K562 (cell line): ENCODE data around the gene CD101. TPM values are rescaled to one million over a fixed set of nuclear protein-coding genes. Genes with fewer than 3 reads are reported as not detected.
A peak's percentile ranks its signal among the peaks of the same experiment; 100 is the strongest.

Experiments
- ATAC-seq: fragments of 200-7000 bp; cut with Tn5 transposase; 3 replicates; pipeline ENCODE4 v1.9.1; 2020; ENCODE audit warnings: moderate library complexity
- BruUV-seq: library from RNA; stranded (reverse); fragments of 400-500 nt; replicated peaks from 2 replicates; lab custom pipeline; 2021; lab: Mats Ljungman, UMichigan
- CTCF ChIA-PET: fragments of 300-600 bp; formaldehyde crosslinking; extraction: SDS; loops from one replicate; lab custom pipeline; 2021; ENCODE audit warnings: low intra/inter-chr PET ratio; lab: Yijun Ruan, JAX
- POLR2A ChIA-PET: fragments of 300-600, 350-650 bp; sonication (Branson Sonifier 250); formaldehyde crosslinking; extraction: SDS; loops from one replicate; lab custom pipeline; 2021; ENCODE audit warnings: antibody characterized with exemption, inconsistent platforms; lab: Yijun Ruan, JAX
- DNase-seq, 4 experiments: peaks; one replicate each; pipeline versions ENCODE4 v3.0.0 to v3.0.0-alpha.2; 2011 to 2018; ENCODE audit warnings: low spot score in 3 of 4, mixed read lengths in 3 of 4; ENCODE audit errors: extremely low read depth in 1 of 4
- FAIRE-seq: peaks from 2 replicates; lab custom pipeline; 2011; peaks lifted over from hg19 to GRCh38; lab: Jason Lieb, UNC
- H2AFZ ChIP-seq: 2 replicates; pipeline ENCODE4 v1.6.0; 2011; ENCODE audit warnings: low read depth, low read length, control low read depth, inconsistent platforms
- H3K27ac ChIP-seq: fragments of 200-600 bp; 3 replicates; pipeline ENCODE4 v1.8.0; 2011; ENCODE audit warnings: low read depth, mild to moderate bottlenecking, control low read depth, inconsistent platforms, low read length, moderate library complexity, mixed read lengths; ENCODE audit errors: extremely low read depth
- H3K27me3 ChIP-seq, 2 experiments: fragments of 300-600 bp in 1 of 2; 2 replicates in 1 of 2; 3 replicates in 1 of 2; pipeline versions ENCODE4 v1.6.0 to v1.8.0; 2011; ENCODE audit warnings: inconsistent platforms in 2 of 2, low read length in 2 of 2, mild to moderate bottlenecking in 1 of 2, mixed read lengths in 1 of 2, moderate library complexity in 1 of 2; ENCODE audit not compliant: control insufficient read depth in 2 of 2, insufficient read depth in 2 of 2
- H3K36me3 ChIP-seq: fragments of 300-600 bp; 3 replicates; pipeline ENCODE4 v1.8.0; 2011; ENCODE audit warnings: mild to moderate bottlenecking, low read length, inconsistent platforms; ENCODE audit not compliant: control insufficient read depth, insufficient read depth
- H3K4me1 ChIP-seq, 2 experiments: fragments of 200-600 bp in 1 of 2; replicated peaks in 1 of 2; 2 replicates in 1 of 2; 3 replicates in 1 of 2; pipeline versions ENCODE4 v1.5.1 to v1.8.0; 2011; ENCODE audit warnings: inconsistent platforms in 2 of 2, low read length in 2 of 2, mild to moderate bottlenecking in 1 of 2, mixed read lengths in 1 of 2, moderate library complexity in 1 of 2; ENCODE audit not compliant: control insufficient read depth in 2 of 2, insufficient read depth in 2 of 2
- H3K4me2 ChIP-seq: 2 replicates; pipeline ENCODE4 v1.6.1; 2011; ENCODE audit warnings: low read length, control low read depth, inconsistent platforms, mixed read lengths; ENCODE audit not compliant: insufficient read depth
- H3K4me3 ChIP-seq: fragments of 200-600 bp; sonication (generic), shearing (Covaris generic); 2 replicates; pipeline ENCODE4 v1.5.1; 2016; ENCODE audit warnings: control low read depth, inconsistent platforms
- H3K79me2 ChIP-seq: fragments of 200-600 bp; 3 replicates; pipeline ENCODE4 v1.8.0; 2011; ENCODE audit warnings: low read length, inconsistent platforms; ENCODE audit not compliant: control insufficient read depth, insufficient read depth
- H3K9ac ChIP-seq, 2 experiments: 2 replicates each; pipeline versions ENCODE4 v1.6.0 to v1.6.1; 2011; ENCODE audit warnings: low read depth in 2 of 2, low read length in 2 of 2, control low read depth in 1 of 2, inconsistent platforms in 1 of 2, mild to moderate bottlenecking in 1 of 2, mixed read lengths in 1 of 2; ENCODE audit not compliant: insufficient read depth in 1 of 2
- H3K9me1 ChIP-seq: one replicate; pipeline ENCODE4 v1.6.0; 2011; ENCODE audit warnings: inconsistent platforms, mild to moderate bottlenecking, low read length, moderate library complexity; ENCODE audit not compliant: control insufficient read depth, insufficient read depth
- H3K9me3 ChIP-seq: replicated peaks from 2 replicates; pipeline ENCODE4 v1.5.1; 2011; ENCODE audit warnings: low read depth, low read length, inconsistent platforms; ENCODE audit not compliant: control insufficient read depth, insufficient read depth
- H4K20me1 ChIP-seq: replicated peaks from 2 replicates; pipeline ENCODE4 v1.6.1; 2011; ENCODE audit warnings: low read length, inconsistent platforms, mixed read lengths; ENCODE audit not compliant: control insufficient read depth, insufficient read depth
- IRF9 ChIP-seq: fragments of 450-650 bp; IDR thresholded peaks from 2 replicates; pipeline ENCODE4 v1.6.1; 2016; ENCODE audit warnings: missing biosample characterization, missing genetic modification characterization
- JUND ChIP-seq, 2 experiments: IDR thresholded peaks; 2 replicates in 1 of 2; 3 replicates in 1 of 2; pipeline ENCODE4 v1.6.1; 2011; ENCODE audit warnings: borderline replicate concordance in 2 of 2, low read depth in 2 of 2, low read length in 2 of 2, improper control_type of control experiment in 1 of 2, missing biosample characterization in 1 of 2, missing genetic modification characterization in 1 of 2, missing genetic modification reagents in 1 of 2
- MGA ChIP-seq: fragments of 450-650 bp; IDR thresholded peaks from 2 replicates; pipeline ENCODE4 v1.6.1; 2016; ENCODE audit warnings: mild to moderate bottlenecking, moderate library complexity
- NRF1 ChIP-seq, 2 experiments: fragments of 450-650 bp; IDR thresholded peaks in 1 of 2; conservative IDR thresholded peaks in 1 of 2; 2 replicates each; pipeline ENCODE4 v1.6.1; 2014; ENCODE audit warnings: mild to moderate bottlenecking in 2 of 2
- RBM22 ChIP-seq: fragments of 200-400 bp; formaldehyde crosslinking; IDR thresholded peaks from 2 replicates; pipeline ENCODE4 v1.6.1; 2018; ENCODE audit warnings: low read length, low read depth; ENCODE audit not compliant: poor library complexity, severe bottlenecking
- SOX6 ChIP-seq: fragments of 450-650 bp; IDR thresholded peaks from 2 replicates; pipeline ENCODE4 v1.6.1; 2014; ENCODE audit warnings: mild to moderate bottlenecking
- TFAP4 ChIP-seq: sonication (generic); formaldehyde crosslinking; IDR thresholded peaks from 2 replicates; pipeline ENCODE4 v1.8.0; 2022; ENCODE audit warnings: missing genetic modification reagents, mild to moderate bottlenecking, moderate library complexity, borderline replicate concordance
- WGBS: fragments of 100-300 bp; shearing (Covaris generic); methylation state at CpG from one replicate; pipeline ENCODE4 v1.1.6; 2016; ENCODE audit warnings: low coverage, mixed read lengths; ENCODE audit not compliant: insufficient coverage; ENCODE audit errors: missing lambda C conversion rate; 5-methylcytosine and 5-hydroxymethylcytosine counted together
- in situ Hi-C: fragments of 300-500 bp; cut with MboI; formaldehyde crosslinking; loops from 4 replicates; pipeline ENCODE4 v1.15.0; 2018; ENCODE audit warnings: inconsistent platforms, mixed read lengths
- intact Hi-C: fragments of 100-400 bp; cut with micrococcal nuclease; formaldehyde crosslinking; loops from 2 replicates; pipeline ENCODE4 v1.14.2; 2022
- polyA plus RNA-seq, 8 experiments: library from polyadenylated mRNA; depleted of rRNA in 4 of 8; stranded (reverse) in 5 of 8; unstranded in 3 of 8; fragments of >200 nt; fragmentation: Nextera tagmentation in 2 of 8; fragmentation: Illumina TruSeq in 1 of 8; extraction: Ambion mirVana in 2 of 8; extraction: Trizol in 1 of 8; gene quantifications; 2 replicates each; pipeline versions ENCODE4 v1.2.1 to v1.2.3, GENCODE V29; 2011 to 2014; ENCODE audit warnings: inconsistent platforms in 1 of 8, missing spikeins in 1 of 8
- total RNA-seq, 7 experiments: library from RNA; depleted of rRNA in 6 of 7; stranded (reverse); fragments of >200 nt in 6 of 7; fragmentation: Illumina TruSeq in 2 of 7; extraction: Trizol in 2 of 7; gene quantifications; 2 replicates each; pipeline versions ENCODE4 v1.2.1 to v1.2.3, GENCODE V29; 2011 to 2021; ENCODE audit warnings: low replicate concordance in 1 of 7

Gene CD101
- total and polyA plus RNA-seq, 9 of the 15 experiments (the other 6 are each of a cell fraction or from before 2014, with no cell fraction given), result 0.04 to 1.1 (median 0.20) TPM

GRCh38 chr1:117036018-117036461 is 34.5 kb downstream of the CD101 start:
- no peak overlapping the region for H3K27ac ChIP-seq
- H3K4me1 ChIP-seq, result no peaks in the 10 kb centered on the region; a peak in 2 of 5 replicates
- ChIA-PET POLR2A (interaction anchor here (0.6 kb wide), 1 partner anchor 31 kb away, joined by 3 read pairs; no protein-coding TSS in a partner anchor), CTCF (interaction anchor here (0.7 kb wide), 2 partner anchors 22 to 24 kb away, joined by 3 read pairs; no protein-coding TSS in a partner anchor)
- no peaks in the 10 kb centered on the region for H3K27me3 ChIP-seq
- ATAC-seq (peak; percentile 87), FAIRE-seq (no peak), DNase-seq (peak in 3 of 4 experiments; percentile 37 to 44 (median 38))
- no peak overlapping the region for H3K4me3 ChIP-seq
- BruUV-seq, result no TSS peak
- intact Hi-C loops, result no loop called here
- H2AFZ ChIP-seq, result peak overlapping the region; percentile 72; the same call in 1 of the 2 replicates
- no peaks in the 10 kb centered on the region for H3K36me3 ChIP-seq
- no peaks in the 10 kb centered on the region for H3K9me1 ChIP-seq
- no peaks in the 10 kb centered on the region for H4K20me1 ChIP-seq
- no peaks in the 10 kb centered on the region for H3K79me2 ChIP-seq
- no peak overlapping the region for H3K4me2 ChIP-seq
- in situ Hi-C loops, result no loop called here
- 30% methylated on average over 6 of the region's 6 CpGs for WGBS
- H3K9me3 ChIP-seq, result no peaks in the 10 kb centered on the region
- no peak overlapping the region; a peak in 1 of 4 replicates for H3K9ac ChIP-seq
- TF ChIP-seq NRF1 (conservative IDR thresholded peaks at IDR 0.05 in 1 of 2, IDR thresholded peaks at IDR 0.05 in 1 of 2) (peak; percentile 88 to 90), SOX6 (no peak), IRF9 (no peak), RBM22 (no peak), TFAP4 (0 out of 2 replicates have a peak, but pooled peaks have one; percentile 20), MGA (0 out of 2 replicates have a peak, but pooled peaks have one; percentile 16), JUND (IDR thresholded peaks at IDR 0.05; ENCODE audit: borderline replicate concordance, low read depth, low read length) (no peak), JUND (tag; IDR thresholded peaks at IDR 0.05; ENCODE audit: borderline replicate concordance, low read depth, low read length) (peak; percentile 32; the same call in 1 of the 3 replicates)
